GM21529 (cell line): ENCODE measurements around the gene SLC4A4.

Source experiments
- ATAC-seq: cut with Tn5 transposase; IDR thresholded peaks from one replicate; pipeline ENCODE4 v1.9.1; 2021; ENCODE audit not compliant: unreplicated experiment

SLC4A4 gene

GRCh38 chr4:71466775-71467174 lies 128.0 kb downstream of the SLC4A4 start:
- ATAC-seq, result no peak

GRCh38 chr4:71468116-71468710 lies 129.4 kb downstream of the SLC4A4 start:
- no peak for ATAC-seq

- no peak for ATAC-seq
Observed at GRCh38 chr4:71469541-71469940, 130.7 kb downstream of the SLC4A4 start.

- ATAC-seq, result no peak
Observed at GRCh38 chr4:71470524-71470923, 131.7 kb downstream of the SLC4A4 start.

GRCh38 chr4:71472946-71473345 lies 134.1 kb downstream of the SLC4A4 start:
- no peak for ATAC-seq

- ATAC-seq, result no peak
Observed at GRCh38 chr4:71473541-71474240, 134.9 kb downstream of the SLC4A4 start.

GRCh38 chr4:71474731-71475130 lies 135.9 kb downstream of the SLC4A4 start:
- no peak for ATAC-seq

GRCh38 chr4:71476240-71476639 lies 137.4 kb downstream of the SLC4A4 start:
- ATAC-seq, result no peak

GRCh38 chr4:71486550-71487343 lies 147.9 kb downstream of the SLC4A4 start:
- no peak for ATAC-seq

- ATAC-seq, result no peak
Observed at GRCh38 chr4:71487344-71487920, 148.6 kb downstream of the SLC4A4 start.

- ATAC-seq, result no peak
Observed at GRCh38 chr4:71494539-71494938, 155.7 kb downstream of the SLC4A4 start.

GRCh38 chr4:71495454-71495853 lies 156.6 kb downstream of the SLC4A4 start:
- ATAC-seq, result no peak

- ATAC-seq, result no peak
Observed at GRCh38 chr4:71497078-71497477, 158.3 kb downstream of the SLC4A4 start.

GRCh38 chr4:71498002-71498401 lies 159.2 kb downstream of the SLC4A4 start:
- ATAC-seq, result no peak

- ATAC-seq, result no peak
Observed at GRCh38 chr4:71498625-71499024, 159.8 kb downstream of the SLC4A4 start.

- ATAC-seq, result no peak
Observed at GRCh38 chr4:71501992-71502391, 163.2 kb downstream of the SLC4A4 start.

GRCh38 chr4:71518283-71518989 lies 179.6 kb downstream of the SLC4A4 start:
- ATAC-seq, result no peak

- ATAC-seq, result no peak
Observed at GRCh38 chr4:71520308-71520707, 181.5 kb downstream of the SLC4A4 start.

GRCh38 chr4:71520850-71521249 lies 182.0 kb downstream of the SLC4A4 start:
- no peak for ATAC-seq

- ATAC-seq, result no peak
Observed at GRCh38 chr4:71524756-71525155, 185.9 kb downstream of the SLC4A4 start.
